ENCODE measurements around the gene MYBPC1.

The MYBPC1 gene

GRCh38 chr12:101695706-101696105, 100.9 kb downstream of the MYBPC1 start:
- no peak for DNase-seq (ENCODE audit: low read depth, low spot score)

DNA sequence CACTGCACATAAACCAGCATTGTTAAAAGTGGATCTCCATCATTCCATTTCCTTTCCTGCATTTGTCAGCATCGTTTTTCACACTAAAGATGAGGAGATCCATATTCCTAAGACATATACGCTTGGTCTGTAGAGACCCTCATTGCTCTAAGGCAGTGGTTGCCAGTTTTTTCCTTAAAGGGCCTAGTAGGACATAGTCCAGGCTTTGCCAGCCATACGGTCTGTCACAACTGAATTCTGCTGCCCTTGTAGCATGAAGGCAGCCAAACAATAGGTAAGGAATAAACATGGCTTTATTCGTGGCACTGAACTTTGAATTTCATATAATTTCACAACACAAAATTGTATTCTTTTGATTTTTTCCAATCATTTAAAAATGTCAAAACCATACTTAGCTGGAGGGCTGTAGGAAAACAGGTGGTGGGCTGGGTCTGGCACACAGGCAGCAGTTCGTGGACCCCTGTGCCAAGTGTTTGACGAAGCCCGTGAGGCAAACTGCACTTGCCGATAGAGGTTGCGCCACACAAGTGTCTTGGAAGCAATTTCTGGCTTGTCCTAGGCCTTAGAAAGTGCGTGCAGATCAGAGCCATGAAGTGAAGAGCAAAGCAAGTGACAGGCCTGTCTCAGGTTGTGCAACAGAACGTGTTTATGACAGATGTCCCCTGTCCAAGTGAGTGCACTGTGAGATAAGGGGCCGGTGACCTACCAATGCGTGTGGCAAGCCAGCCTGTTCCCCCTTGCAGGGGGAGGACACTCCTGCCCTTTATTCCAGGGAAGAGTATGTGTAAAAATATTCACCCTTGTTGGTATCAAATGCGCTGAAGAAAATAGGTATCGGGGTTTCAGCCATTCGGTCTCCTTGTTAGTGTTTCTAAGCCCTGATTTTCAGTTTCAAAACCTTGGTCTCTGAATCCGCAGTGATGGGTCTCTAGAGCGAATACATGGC, 101.8 kb downstream of the MYBPC1 start:
- DNase-seq (ENCODE audit: low read depth, low spot score) = no peak

GRCh38 chr12:101697197-101697929, 102.6 kb downstream of the MYBPC1 start, which contains the start of gene CHPT1:
Gene CHPT1, plus strand, starts transcription at chr12:101697640. Its CDS starts 222 bp downstream, at chr12:101697862.
- DNase-seq (ENCODE audit: low read depth, low spot score) = no peak

GRCh38 chr12:101697930-101698799, 103.4 kb downstream of the MYBPC1 start:
- DNase-seq (ENCODE audit: low read depth, low spot score) = no peak

- DNase-seq (ENCODE audit: low read depth, low spot score) = no peak
Measured at GRCh38 chr12:101698800-101699347, 104.1 kb downstream of the MYBPC1 start.

- DNase-seq (ENCODE audit: low read depth, low spot score) = no peak
Measured at GRCh38 chr12:101700299-101700820, 105.6 kb downstream of the MYBPC1 start.

DNA sequence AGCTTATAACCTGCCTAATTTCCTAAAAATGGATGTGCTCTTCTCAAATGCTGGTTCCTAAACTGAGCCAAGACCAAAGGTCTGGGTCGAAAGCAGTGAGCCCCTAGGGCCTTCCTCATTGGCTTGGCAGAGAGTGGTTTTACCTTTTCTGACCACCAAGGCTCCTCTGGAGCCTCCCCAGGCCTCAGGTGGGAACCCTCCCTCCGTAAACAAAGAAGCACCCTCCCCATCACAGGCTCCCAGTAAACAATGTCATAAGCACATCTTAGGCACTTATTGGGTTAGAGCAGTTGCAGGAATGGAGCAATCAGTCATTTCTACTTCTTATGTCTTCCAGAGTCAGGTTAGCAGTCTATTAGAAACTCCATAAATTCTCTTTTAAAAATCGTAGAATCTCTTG, 108.7 kb downstream of the MYBPC1 start:
- no peak for DNase-seq (ENCODE audit: low read depth, low spot score)

DNA sequence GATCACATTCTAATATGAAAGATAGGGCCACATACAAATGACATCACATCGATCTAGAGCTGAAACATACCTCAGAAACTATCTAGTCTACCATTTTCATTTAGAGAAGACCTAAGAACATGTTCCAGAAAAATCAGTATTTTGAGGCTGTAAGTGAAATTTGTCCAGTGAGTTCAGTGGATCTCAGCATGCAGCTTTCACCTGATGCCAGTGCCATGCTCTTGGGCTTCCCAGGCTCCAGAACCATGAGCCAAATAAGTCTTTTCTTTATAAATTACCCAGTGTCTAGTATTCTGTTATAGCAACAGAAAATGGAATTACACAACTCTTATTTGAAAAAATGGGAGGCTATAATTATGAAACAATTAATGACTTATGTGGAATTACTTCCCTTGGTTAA, 111.6 kb downstream of the MYBPC1 start:
- no peak for DNase-seq (ENCODE audit: low read depth, low spot score)

DNA sequence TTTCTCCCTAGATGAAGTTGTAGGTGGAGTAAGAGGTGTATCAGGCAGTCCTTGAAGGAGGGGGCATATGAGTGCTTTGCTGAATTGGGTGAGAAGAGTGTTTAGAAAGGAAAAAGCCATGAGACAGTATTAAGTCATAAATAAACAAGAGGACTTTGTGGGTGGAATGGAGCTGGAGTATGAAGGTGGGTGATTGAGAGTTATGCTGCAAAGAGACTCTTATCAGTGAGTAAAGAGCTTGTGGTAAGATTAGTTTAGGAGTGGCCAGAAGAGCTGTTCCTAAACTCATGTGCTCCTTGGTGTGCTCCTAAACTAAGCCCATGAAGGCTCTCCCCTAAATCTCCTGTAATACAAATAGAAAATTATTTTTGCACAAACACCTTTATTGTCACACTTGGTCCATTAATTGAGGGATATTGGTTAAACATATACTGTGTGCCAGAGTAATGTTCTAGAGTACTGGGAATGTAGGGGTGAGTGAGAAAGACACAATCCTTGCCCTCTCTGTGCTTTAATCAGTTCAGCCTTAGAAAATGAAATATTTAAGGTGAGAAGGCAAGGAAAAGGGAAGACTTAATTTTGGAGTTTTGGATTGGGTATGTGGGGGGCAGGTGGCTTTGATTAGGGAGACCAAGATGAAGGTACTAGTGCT, 112.5 kb downstream of the MYBPC1 start:
- DNase-seq (ENCODE audit: low read depth, low spot score) = no peak

DNA sequence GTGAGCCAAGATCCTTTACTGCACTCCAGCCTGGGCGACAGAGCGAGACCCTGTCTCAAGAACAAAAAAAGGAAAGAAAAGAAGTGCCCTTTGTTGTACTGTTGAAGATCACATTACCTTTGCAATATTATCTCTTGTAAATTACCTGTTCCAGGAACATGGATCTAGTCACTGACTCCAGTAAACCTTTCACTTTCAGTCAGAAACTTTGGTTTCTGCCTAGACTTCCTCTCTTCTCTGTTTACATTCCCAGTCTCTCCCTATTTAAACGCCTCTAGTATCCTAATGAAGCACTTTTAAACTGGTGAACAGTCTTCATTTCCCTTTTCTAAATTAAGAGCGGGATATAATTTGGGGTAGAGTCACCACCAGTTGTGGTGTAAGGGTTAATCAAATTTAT, 115.5 kb downstream of the MYBPC1 start:
- DNase-seq (ENCODE audit: low read depth, low spot score) = no peak

- no peak for DNase-seq (ENCODE audit: low read depth, low spot score)
Measured at GRCh38 chr12:101713059-101713682, 118.4 kb downstream of the MYBPC1 start.

- no peak for DNase-seq (ENCODE audit: low read depth, low spot score)
Measured at GRCh38 chr12:101713930-101714329, 119.2 kb downstream of the MYBPC1 start.

DNA sequence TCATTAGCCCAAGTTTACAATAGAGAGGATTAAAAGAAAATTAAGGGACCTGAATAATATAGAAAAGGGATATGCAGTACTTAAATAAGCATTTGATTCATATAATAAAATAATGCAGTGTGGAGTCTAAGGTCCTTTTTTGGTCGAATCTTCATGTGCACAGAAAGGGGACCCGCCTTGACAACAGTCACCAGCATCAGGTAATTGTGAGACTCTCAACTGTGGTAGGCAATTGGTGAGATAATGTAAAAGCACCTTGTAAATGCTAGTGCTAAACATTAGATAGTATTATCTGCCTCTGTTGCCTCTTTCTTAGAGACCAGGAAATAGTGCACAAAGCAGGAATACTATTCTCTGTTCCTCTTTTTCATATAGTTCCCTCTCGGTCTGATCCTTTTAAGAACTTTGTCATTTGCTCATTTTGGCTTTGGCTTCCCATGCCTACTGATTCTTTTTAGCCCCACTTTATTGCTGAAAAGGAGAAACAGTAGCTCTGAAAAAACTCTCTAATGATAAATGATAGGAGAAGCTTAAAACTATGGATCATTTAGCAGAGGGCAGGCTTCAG, 120.2 kb downstream of the MYBPC1 start:
- no peak for DNase-seq (ENCODE audit: low read depth, low spot score)

GRCh38 chr12:101719566-101719965, 124.8 kb downstream of the MYBPC1 start:
- DNase-seq (ENCODE audit: low read depth, low spot score) = no peak

DNA sequence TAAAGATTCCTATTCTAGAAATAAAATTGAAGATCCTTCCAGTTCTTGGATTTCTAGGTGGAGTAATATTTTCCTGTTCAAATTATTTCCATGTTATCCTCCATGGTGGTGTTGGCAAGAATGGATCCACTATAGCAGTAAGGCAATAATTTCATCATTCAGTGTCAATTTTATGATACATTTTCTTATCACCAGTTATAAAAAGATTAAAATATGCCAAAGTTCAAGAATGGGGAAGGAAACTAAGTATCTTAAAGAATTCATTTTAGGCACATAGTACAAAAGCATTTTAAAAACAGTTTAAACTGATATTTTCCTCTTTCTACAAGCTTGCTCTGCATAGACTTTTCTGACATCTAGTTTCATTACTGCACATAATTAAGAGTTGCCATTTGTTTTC, 125.3 kb downstream of the MYBPC1 start:
- no peak for DNase-seq (ENCODE audit: low read depth, low spot score)

- DNase-seq (ENCODE audit: low read depth, low spot score) = no peak
Measured at GRCh38 chr12:101722392-101722791, 127.6 kb downstream of the MYBPC1 start.

- no peak for DNase-seq (ENCODE audit: low read depth, low spot score)
Measured at GRCh38 chr12:101727098-101727497, 132.3 kb downstream of the MYBPC1 start.

GRCh38 chr12:101729842-101730241, 135.1 kb downstream of the MYBPC1 start:
- no peak for DNase-seq (ENCODE audit: low read depth, low spot score)

- no peak for DNase-seq (ENCODE audit: low read depth, low spot score)
Measured at GRCh38 chr12:101732318-101732717, 137.5 kb downstream of the MYBPC1 start.

DNA sequence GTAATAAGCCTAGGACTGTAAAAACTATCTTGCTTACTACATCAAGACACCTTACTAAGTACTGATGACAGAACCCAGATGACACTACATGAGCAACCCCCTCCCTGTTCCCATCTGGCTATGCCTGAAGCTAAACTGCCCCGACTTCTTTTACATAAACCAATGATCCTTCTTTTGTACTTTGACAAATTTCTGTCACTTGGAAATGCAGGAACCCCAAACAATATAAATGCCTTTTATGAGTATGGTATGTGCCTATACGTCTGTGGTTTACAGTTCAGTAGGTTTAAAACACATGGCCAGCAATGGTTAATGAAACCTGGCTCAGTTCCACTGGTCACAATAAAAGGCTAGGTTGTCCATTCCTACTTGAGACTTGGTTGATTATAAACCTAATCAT, 138.4 kb downstream of the MYBPC1 start:
- DNase-seq (ENCODE audit: low read depth, low spot score) = no peak
